ENCODE measurements around the gene KCNIP4.

KCNIP4 gene

GRCh38 chr4:21954916-21955315 is 6.3 kb upstream of the KCNIP4 start:
- TF ChIP-seq CTCF (conservative IDR thresholded peaks at IDR 0.05; ENCODE audit: low read depth, low read length): no peak
- no peak overlapping the region for H3K4me3 ChIP-seq (ENCODE audit: low read length)
- DNase-seq (ENCODE audit: low read depth): no peak

- H3K4me3 ChIP-seq (ENCODE audit: low read length): no peak overlapping the region
- DNase-seq (ENCODE audit: low read depth): no peak
- no peak for TF ChIP-seq CTCF (conservative IDR thresholded peaks at IDR 0.05; ENCODE audit: low read depth, low read length)
Observed at GRCh38 chr4:21953653-21954052, 5.1 kb upstream of the KCNIP4 start.

- no peak overlapping the region for H3K4me3 ChIP-seq (ENCODE audit: low read length)
- no peak for TF ChIP-seq CTCF (conservative IDR thresholded peaks at IDR 0.05; ENCODE audit: low read depth, low read length)
- no peak for DNase-seq (ENCODE audit: low read depth)
Observed at GRCh38 chr4:21952549-21952948, 4.0 kb upstream of the KCNIP4 start.

GRCh38 chr4:21949073-21949457 is 493 bp upstream of the KCNIP4 start:
- no peak for DNase-seq (ENCODE audit: low read depth)
- no peak for TF ChIP-seq CTCF (conservative IDR thresholded peaks at IDR 0.05; ENCODE audit: low read depth, low read length)
- H3K4me3 ChIP-seq (ENCODE audit: low read length): peak overlapping the region; percentile 63

GRCh38 chr4:21947791-21948346 is 703 bp downstream of the KCNIP4 start:
- peak overlapping the region; percentile 66 for H3K4me3 ChIP-seq (ENCODE audit: low read length)
- TF ChIP-seq CTCF (conservative IDR thresholded peaks at IDR 0.05; ENCODE audit: low read depth, low read length): no peak
- no peak for DNase-seq (ENCODE audit: low read depth)

- TF ChIP-seq CTCF (conservative IDR thresholded peaks at IDR 0.05; ENCODE audit: low read depth, low read length): no peak
- no peak overlapping the region for H3K4me3 ChIP-seq (ENCODE audit: low read length)
- no peak for DNase-seq (ENCODE audit: low read depth)
Observed at GRCh38 chr4:21946858-21947257, 1.7 kb downstream of the KCNIP4 start.

- no peak overlapping the region for H3K4me3 ChIP-seq (ENCODE audit: low read length)
- no peak for TF ChIP-seq CTCF (conservative IDR thresholded peaks at IDR 0.05; ENCODE audit: low read depth, low read length)
Observed at GRCh38 chr4:21921526-21922180, 26.9 kb downstream of the KCNIP4 start.

More at GRCh38 chr4:21921526-21922180, 26.9 kb downstream of the KCNIP4 start:
- no peak for DNase-seq (ENCODE audit: low read depth)

All from retinal pigment epithelial cell (primary cell).